Measurements from ENCODE around the gene PRLHR. TPM values are rescaled to one million over a fixed set of nuclear protein-coding genes. Genes with fewer than 3 reads are reported as not detected.

PRLHR gene
- total RNA-seq, 6 donors from 2014 or later: 2.1 TPM; not detected in 5

DNA sequence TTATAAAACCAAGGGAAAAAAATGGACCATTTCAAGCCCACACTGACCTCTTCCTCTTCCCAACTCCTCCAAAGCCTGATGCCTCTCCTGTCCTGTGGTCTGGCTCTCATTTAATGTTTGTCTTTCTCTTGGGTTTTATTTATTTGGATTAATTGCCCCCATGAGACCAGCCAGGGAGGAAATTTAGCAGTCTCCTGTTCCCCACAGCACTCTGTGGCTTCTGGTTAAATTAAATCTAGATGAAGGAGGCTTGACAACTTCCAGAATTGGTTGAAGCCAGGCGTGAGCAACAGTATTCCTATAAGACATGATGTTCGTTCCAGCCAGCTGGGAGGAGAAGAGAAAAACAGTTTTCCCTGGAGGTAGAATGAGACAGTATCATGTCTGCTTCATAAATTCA is 15.1 kb upstream of the PRLHR start:
- WGBS, 2 donors: 70 to 83% methylated on average over 2 of the region's 2 CpGs
- Histone ChIP-seq H3K27ac (no peak overlapping the region), H3K9me3 (peaks cover 0 to 11% (median 10%) of the 10 kb centered on the region in 4 donors), H3K36me3 (no peaks in the 10 kb centered on the region), H3K4me1 (no peaks in the 10 kb centered on the region), H3K4me3 (no peak overlapping the region), H3K27me3 (no peaks in the 10 kb centered on the region)
- TF ChIP-seq EP300 (IDR thresholded peaks at IDR 0.05) (no peak), CTCF (IDR thresholded peaks at IDR 0.05) (no peak), POLR2A (IDR thresholded peaks at IDR 0.05) (no peak), POLR2AphosphoS5 (IDR thresholded peaks at IDR 0.05) (no peak)
- DNase-seq: no peak
- ATAC-seq (ENCODE audit: low FRiP score in 2 of 2): no peak

DNA sequence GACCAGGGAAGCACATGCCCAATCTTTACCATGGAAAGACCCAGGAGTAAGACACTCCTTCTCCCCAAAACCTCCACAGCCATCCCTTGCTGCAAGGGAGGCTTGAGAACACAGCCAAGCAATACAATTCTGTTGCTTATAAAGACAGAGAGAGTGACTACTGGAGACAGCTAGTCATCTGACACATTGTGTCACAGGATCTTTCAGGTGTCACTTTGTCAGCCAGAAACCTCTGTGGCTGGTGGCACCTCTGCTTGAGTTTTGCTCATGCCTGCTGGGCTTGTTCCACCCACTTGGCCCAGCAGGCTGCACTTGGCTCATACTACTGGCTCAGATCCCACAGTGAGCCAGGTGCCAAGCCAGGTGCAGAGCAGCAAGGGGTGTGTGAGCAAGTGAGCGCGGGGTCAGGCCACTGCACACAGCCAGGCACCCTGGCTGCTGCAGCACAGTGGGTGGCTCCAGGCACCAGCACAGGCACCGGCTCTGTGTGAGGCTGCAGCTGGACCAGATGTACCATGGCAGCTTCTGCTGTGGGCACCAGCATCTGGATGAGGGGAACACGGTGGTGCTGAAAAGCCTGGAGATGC is 12.4 kb upstream of the PRLHR start:
- H3K27ac ChIP-seq: no peak overlapping the region
- no peaks in the 10 kb centered on the region for H3K36me3 ChIP-seq
- H3K4me1 ChIP-seq: no peaks in the 10 kb centered on the region
- peaks cover 0 to 11% (median 10%) of the 10 kb centered on the region in 4 donors for H3K9me3 ChIP-seq
- TF ChIP-seq EP300 (IDR thresholded peaks at IDR 0.05): no peak
- TF ChIP-seq CTCF (IDR thresholded peaks at IDR 0.05): no peak
- peak in 1 of 2 donors; percentile 24 for ATAC-seq (ENCODE audit: low FRiP score in 2 of 2)
- no peaks in the 10 kb centered on the region for H3K27me3 ChIP-seq
- no peak overlapping the region for H3K4me3 ChIP-seq
- DNase-seq: no peak
- 93 to 95% methylated on average over 2 to 3 of the region's 4 CpGs for WGBS, 2 donors

- DNase-seq: no peak
- no peak for ATAC-seq (ENCODE audit: low FRiP score in 2 of 2)
- Histone ChIP-seq H3K4me3 (no peak overlapping the region), H3K27me3 (no peaks in the 10 kb centered on the region), H3K4me1 (no peaks in the 10 kb centered on the region), H3K36me3 (no peaks in the 10 kb centered on the region), H3K27ac (no peak overlapping the region), H3K9me3 (peaks cover 0 to 11% (median 10%) of the 10 kb centered on the region in 4 donors)
- 82 to 85% methylated on average over 10 of the region's 10 CpGs for WGBS, 2 donors
- TF ChIP-seq CTCF (IDR thresholded peaks at IDR 0.05): no peak
- TF ChIP-seq POLR2AphosphoS5 (IDR thresholded peaks at IDR 0.05): no peak
- TF ChIP-seq EP300 (IDR thresholded peaks at IDR 0.05): no peak
- TF ChIP-seq POLR2A (IDR thresholded peaks at IDR 0.05): no peak
Observed at GRCh38 chr10:118605694-118606093, 10.2 kb upstream of the PRLHR start.

DNA sequence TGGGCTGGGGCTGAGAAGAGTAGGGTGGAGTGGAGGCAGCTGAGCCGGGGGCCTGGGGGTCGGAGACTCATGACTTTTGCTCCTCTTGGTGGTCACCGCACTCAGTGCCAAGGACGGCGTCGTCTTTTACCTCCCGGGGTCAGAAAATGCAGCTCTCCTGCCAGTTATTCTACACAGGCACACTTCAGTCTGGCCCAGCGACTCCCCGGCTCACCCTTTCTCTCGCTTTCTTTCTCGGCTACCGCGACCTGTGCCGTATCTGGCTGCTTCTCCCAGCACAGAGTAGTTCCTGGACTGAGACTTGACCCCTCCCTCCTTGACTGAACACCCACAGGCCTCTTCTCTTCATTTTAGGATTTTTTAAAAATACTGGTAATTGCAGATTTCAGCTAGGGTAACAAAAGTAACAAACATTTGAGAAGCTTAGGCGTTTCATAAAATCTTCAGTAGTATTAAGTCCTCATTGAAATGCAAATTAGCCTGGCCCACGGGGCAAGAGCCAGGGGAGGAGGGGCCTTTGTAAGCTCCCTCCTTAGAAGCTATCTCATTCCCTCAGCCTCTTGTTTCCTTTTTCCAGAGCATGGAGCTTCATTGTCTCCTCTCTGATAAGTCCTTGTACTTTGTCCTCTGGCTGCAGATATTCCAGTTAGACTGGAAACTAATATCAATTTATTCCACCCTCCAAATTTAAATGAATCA is 1.1 kb upstream of the PRLHR start:
- 1 to 7% methylated on average over 16 of the region's 16 CpGs for WGBS, 2 donors
- Histone ChIP-seq H3K36me3 (no peaks in the 10 kb centered on the region), H3K27me3 (peaks cover 0 to 34% (median 22%) of the 10 kb centered on the region in 4 donors), H3K4me3 (no peak overlapping the region), H3K27ac (no peak overlapping the region), H3K9me3 (peaks cover 0 to 5% (median 0%) of the 10 kb centered on the region in 4 donors), H3K4me1 (peaks cover 0 to 15% (median 0%) of the 10 kb centered on the region in 4 donors)
- ATAC-seq (ENCODE audit: low FRiP score in 2 of 2) (no peak), DNase-seq (no peak)
- TF ChIP-seq POLR2AphosphoS5 (IDR thresholded peaks at IDR 0.05): no peak
- no peak for TF ChIP-seq CTCF (IDR thresholded peaks at IDR 0.05)
- no peak for TF ChIP-seq EP300 (IDR thresholded peaks at IDR 0.05)
- TF ChIP-seq POLR2A (IDR thresholded peaks at IDR 0.05): no peak

- DNase-seq (no peak), ATAC-seq (ENCODE audit: low FRiP score in 2 of 2) (no peak)
- Histone ChIP-seq H3K27ac (no peak overlapping the region), H3K27me3 (peaks cover 0 to 34% (median 22%) of the 10 kb centered on the region in 4 donors), H3K4me3 (no peak overlapping the region), H3K9me3 (peaks cover 0 to 5% (median 0%) of the 10 kb centered on the region in 4 donors), H3K4me1 (peaks cover 0 to 15% (median 0%) of the 10 kb centered on the region in 4 donors), H3K36me3 (no peaks in the 10 kb centered on the region)
- no peak for TF ChIP-seq EP300 (IDR thresholded peaks at IDR 0.05)
- no peak for TF ChIP-seq POLR2A (IDR thresholded peaks at IDR 0.05)
- TF ChIP-seq POLR2AphosphoS5 (IDR thresholded peaks at IDR 0.05): no peak
- no peak for TF ChIP-seq CTCF (IDR thresholded peaks at IDR 0.05)
- WGBS, 2 donors: 15 to 21% methylated on average over 13 to 21 of the region's 22 CpGs
Observed at GRCh38 chr10:118595064-118595420, 406 bp downstream of the PRLHR start.

Data from upper lobe of left lung (tissue), 6 donors.